ENCODE results near the gene MAOB. TPM values are rescaled to one million over a fixed set of nuclear protein-coding genes. Genes with fewer than 3 reads are reported as not detected.

MAOB gene
- total RNA-seq, 1 experiment from 2014 or later: 0.74 TPM

DNA sequence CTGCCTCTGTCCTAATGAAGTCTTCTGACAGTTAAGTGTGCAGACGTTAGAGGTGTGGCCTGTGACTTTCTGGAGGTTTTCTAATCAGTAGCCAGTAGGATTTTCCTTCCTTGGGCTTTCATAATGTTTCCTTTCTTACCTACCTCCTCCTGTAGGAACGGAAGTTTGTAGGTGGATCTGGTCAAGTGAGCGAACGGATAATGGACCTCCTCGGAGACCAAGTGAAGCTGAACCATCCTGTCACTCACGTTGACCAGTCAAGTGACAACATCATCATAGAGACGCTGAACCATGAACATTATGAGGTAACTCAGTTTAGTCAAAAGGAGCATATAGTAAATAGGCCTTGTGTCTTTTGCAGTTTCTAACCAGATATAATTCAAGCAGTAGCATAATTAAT is 151.2 kb downstream of the MAOB start (continued):
- TF ChIP-seq, protein P1, sequence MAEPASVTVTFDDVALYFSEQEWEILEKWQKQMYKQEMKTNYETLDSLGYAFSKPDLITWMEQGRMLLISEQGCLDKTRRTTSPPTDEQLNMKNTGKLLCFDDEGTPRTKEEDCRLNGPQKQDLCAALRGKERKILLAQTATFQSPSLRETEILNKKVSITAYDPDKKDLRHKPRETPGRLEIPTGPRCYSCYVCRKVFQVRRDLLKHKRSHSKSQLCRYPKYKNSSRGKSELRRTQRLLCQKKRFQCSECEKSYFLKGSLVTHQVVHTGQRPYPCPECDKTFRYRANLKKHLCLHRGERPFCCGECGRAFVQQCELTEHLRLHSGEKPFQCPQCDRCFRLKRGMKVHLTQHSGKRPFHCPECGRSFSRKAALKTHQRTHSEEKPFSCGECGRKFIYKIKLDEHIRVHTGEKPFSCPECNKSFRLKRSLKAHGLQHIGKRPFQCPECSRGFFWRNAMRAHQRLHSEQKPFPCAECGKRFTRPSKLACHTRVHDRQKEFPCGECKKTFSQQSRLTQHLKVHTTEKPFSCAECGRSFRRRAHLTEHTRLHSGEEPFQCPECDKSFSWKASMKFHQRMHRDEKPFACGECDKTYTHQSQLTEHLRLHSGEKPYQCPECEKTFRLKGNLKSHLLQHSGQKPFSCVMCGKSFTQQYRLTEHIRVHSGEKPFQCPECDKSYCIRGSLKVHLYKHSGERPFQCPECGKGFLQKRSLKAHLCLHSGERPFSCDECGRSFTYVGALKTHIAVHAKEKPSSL (CRISPR knock-in tag; conservative IDR thresholded peaks at IDR 0.05): no peak

DNA sequence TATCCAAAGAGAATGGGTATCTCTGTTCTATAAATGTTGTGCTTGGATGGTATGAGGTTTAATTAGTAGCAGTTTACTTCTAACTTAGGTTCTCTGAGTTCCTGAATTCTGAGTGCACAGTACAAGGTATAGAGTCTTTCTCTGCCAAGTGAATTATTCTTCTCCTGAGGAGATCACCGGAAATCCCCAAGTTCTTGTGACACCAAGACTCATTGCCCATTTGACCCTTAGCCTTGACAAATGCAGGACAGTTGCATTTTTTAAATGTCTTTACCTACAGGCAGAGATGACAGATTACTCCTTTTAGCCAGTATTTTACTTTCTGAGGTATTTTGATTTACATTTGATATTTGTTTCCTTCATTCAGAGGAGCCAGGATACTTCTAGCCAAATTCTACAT is 153.3 kb downstream of the MAOB start:
- CTCF ChIA-PET: no interaction called here
- Mint-ChIP-seq H3K9me3 (no peaks in the 10 kb centered on the region), H3K27me3 (ENCODE audit: low read depth) (peaks cover 24% of the 10 kb centered on the region), H3K4me1 (no peaks in the 10 kb centered on the region), H3K36me3 (no peaks in the 10 kb centered on the region), H3K4me3 (no peak overlapping the region), H3K27ac (no peak overlapping the region)
- POLR2A ChIA-PET: no interaction called here
- no peak for DNase-seq (ENCODE audit: low spot score)
- ATAC-seq: no peak
- TF ChIP-seq NFYB (CRISPR knock-in tag; conservative IDR thresholded peaks at IDR 0.05; ENCODE audit: low read depth) (no peak), ZNF317 (CRISPR knock-in tag; IDR thresholded peaks at IDR 0.05; ENCODE audit: borderline replicate concordance, low read depth) (no peak), NFATC4 (CRISPR knock-in tag; IDR thresholded peaks at IDR 0.05) (no peak), IRF2 (CRISPR knock-in tag; IDR thresholded peaks at IDR 0.05; ENCODE audit: borderline replicate concordance, low read depth) (no peak), CREM (CRISPR knock-in tag; IDR thresholded peaks at IDR 0.05) (no peak), PRRX2 (CRISPR knock-in tag; IDR thresholded peaks at IDR 0.05) (no peak), PRDM15 (CRISPR knock-in tag; IDR thresholded peaks at IDR 0.05) (no peak), NFE2L1 (CRISPR knock-in tag; IDR thresholded peaks at IDR 0.05) (no peak), GTF2I (CRISPR knock-in tag; conservative IDR thresholded peaks at IDR 0.05) (no peak), EMX1 (CRISPR knock-in tag; IDR thresholded peaks at IDR 0.05) (no peak), CBFB (CRISPR knock-in tag; IDR thresholded peaks at IDR 0.05; ENCODE audit: low read depth) (no peak), STAT6 (CRISPR knock-in tag; conservative IDR thresholded peaks at IDR 0.05; ENCODE audit: low read depth) (no peak)
- TF ChIP-seq, protein P1 (CRISPR knock-in tag; conservative IDR thresholded peaks at IDR 0.05): no peak
- TF ChIP-seq, protein P2, sequence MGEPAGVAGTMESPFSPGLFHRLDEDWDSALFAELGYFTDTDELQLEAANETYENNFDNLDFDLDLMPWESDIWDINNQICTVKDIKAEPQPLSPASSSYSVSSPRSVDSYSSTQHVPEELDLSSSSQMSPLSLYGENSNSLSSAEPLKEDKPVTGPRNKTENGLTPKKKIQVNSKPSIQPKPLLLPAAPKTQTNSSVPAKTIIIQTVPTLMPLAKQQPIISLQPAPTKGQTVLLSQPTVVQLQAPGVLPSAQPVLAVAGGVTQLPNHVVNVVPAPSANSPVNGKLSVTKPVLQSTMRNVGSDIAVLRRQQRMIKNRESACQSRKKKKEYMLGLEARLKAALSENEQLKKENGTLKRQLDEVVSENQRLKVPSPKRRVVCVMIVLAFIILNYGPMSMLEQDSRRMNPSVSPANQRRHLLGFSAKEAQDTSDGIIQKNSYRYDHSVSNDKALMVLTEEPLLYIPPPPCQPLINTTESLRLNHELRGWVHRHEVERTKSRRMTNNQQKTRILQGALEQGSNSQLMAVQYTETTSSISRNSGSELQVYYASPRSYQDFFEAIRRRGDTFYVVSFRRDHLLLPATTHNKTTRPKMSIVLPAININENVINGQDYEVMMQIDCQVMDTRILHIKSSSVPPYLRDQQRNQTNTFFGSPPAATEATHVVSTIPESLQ (CRISPR knock-in tag; IDR thresholded peaks at IDR 0.05): no peak
- TF ChIP-seq, protein P3, sequence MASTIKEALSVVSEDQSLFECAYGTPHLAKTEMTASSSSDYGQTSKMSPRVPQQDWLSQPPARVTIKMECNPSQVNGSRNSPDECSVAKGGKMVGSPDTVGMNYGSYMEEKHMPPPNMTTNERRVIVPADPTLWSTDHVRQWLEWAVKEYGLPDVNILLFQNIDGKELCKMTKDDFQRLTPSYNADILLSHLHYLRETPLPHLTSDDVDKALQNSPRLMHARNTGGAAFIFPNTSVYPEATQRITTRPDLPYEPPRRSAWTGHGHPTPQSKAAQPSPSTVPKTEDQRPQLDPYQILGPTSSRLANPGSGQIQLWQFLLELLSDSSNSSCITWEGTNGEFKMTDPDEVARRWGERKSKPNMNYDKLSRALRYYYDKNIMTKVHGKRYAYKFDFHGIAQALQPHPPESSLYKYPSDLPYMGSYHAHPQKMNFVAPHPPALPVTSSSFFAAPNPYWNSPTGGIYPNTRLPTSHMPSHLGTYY (CRISPR knock-in tag; IDR thresholded peaks at IDR 0.05): no peak
